Measurements from ENCODE around the gene RNGTT.
"Not testable (repeated sequence)": the region's sequence is repeated elsewhere in the genome, so short reads cannot be mapped to it uniquely, and the experiment has no call there.

The RNGTT gene

GRCh38 chr6:88908598-88909548 is 54.5 kb downstream of the RNGTT start:
- DNase-seq = no peak

DNA sequence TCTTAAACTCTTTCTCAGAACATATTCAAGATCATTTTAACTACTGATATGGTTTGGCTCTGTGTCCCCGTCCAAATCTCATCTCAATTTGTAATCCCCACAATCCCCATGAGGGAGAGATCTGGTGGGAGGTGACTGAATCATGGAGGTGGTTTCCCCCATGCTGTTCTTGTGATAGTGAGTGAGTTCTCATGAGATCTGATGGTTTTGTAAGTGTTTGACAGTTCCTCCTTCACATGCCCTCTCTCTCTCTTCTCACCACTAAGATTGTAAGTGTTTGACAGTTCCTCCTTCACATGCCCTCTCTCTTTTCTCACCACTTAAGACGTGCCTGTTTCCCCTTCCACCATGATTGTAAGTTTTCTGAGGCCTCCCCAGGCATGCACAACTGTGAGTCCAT is 56.3 kb downstream of the RNGTT start:
- not testable (repeated sequence) for DNase-seq

DNA sequence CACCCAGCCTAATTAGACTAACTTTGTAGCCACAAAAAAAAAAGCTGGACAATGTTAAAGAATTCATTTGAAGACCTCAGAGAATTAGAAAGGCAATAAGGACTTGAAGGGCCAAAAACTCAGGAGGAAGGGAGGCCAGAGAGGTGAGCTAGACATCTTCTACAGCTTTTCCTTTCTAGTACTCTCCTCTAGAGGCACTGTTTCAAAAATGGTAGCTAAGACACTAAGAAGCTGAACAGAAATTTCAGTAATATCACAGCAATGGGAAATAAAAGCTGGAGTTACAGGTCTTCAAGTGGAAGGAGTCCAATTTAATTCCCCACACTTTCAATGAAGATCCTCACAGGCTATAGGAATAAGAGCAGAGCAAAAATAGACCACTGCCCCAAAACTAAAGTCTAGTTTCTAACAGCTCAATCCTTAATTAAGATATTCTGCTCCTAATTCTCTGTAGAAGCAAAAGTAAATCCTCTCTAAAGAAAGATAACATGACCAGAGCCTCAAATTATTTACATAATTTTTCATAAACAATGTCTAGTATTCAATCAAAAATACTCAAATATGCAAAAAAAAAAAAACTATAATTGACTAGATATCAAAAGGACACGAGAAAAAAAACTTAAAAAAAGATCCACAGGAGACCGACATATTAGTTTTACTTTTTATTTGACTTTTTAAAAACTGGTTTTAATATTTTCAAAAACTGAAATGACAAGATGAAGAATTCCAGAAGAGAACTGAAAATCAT is 63.7 kb downstream of the RNGTT start:
- DNase-seq = no peak

GRCh38 chr6:88895911-88896310 is 67.5 kb downstream of the RNGTT start:
- DNase-seq = no peak

- DNase-seq = no peak
Measured at GRCh38 chr6:88890860-88891845, 72.3 kb downstream of the RNGTT start.

GRCh38 chr6:88890394-88890793 is 73.0 kb downstream of the RNGTT start:
- DNase-seq = no peak

DNA sequence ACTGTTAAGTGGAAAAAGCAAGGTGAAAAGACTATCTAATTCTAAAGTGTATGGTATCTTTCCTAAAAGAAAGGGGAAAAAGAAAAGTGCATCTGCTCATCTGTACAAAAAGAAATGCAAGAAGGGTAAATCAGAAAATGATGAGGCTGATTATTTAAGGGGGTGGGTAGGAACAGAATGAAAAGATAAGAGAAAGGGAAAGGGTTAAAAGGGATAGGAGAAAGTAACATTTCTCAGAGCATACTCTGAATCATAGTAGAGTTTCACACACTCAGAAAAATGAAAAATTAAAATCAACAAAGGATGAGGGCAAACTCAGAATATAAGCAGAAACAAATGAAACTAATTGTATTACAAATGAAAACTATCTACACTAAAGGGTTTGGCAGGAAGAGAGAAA is 79.1 kb downstream of the RNGTT start:
- no peak for DNase-seq

DNA sequence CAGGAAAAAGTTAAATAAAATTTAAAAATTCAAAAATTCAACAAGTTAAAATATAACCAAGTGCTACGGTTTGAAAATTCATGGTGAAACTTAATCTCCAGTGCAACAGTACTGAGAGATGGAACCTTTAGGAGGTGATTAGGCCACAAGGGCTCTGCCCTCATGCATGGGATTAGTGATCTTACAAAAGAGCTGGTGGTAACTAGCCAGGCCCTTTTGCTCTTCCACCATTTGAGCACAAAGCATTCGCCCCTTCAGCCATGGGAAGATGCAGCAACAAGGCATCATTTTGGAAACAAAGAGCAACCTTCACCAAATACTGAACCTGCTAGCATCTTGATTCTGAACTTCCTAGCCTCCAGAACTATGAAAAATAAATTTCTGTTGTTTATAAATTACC is 80.9 kb downstream of the RNGTT start:
- DNase-seq = no peak

GRCh38 chr6:88881451-88881850 is 82.0 kb downstream of the RNGTT start:
- DNase-seq = no peak

GRCh38 chr6:88880021-88880420 is 83.4 kb downstream of the RNGTT start:
- DNase-seq = no peak

DNA sequence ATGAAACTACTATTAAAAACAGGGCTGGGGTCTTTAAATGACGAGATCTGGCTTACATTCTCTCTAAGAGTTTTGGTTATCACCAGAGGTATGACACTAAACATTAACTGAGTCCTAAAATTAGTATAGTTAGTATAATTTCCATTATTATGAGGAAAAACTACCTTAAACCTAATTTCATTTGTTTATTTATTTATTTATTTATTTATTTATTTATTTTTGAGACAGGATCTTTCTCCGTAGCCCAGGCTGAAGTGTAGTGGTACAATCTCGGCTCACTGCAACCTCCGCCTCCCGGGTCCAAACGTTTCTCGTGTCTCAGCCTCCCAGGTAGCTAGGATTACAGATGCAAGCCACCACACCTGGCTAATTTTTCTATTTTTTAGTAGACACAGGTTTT is 85.5 kb downstream of the RNGTT start:
- DNase-seq = no peak

DNA sequence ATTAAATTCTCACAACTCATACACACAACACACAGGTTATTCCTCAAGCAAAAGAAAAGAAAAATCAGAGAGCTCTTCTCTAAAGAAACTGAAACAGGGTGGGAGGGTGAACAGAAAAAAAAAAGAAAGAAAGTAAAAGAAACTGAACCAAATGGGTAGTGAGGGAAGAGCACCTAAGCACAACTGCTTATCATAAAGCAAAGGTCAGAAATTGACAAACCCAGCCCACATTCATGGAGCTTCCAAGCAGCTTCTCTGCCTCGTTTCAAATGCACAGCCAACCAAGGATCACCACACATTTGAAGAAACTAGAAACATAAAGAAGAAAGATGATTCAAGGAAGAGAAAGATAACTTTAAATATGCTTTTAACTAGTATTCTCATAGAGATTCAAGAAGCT is 90.5 kb downstream of the RNGTT start:
- no peak for DNase-seq

- DNase-seq = no peak
Measured at GRCh38 chr6:88871498-88871897, 91.9 kb downstream of the RNGTT start.

GRCh38 chr6:88870717-88871330 is 92.6 kb downstream of the RNGTT start:
- peak; percentile 18 to 48 for DNase-seq

GRCh38 chr6:88869263-88870020 is 94.0 kb downstream of the RNGTT start:
- DNase-seq = no peak

DNA sequence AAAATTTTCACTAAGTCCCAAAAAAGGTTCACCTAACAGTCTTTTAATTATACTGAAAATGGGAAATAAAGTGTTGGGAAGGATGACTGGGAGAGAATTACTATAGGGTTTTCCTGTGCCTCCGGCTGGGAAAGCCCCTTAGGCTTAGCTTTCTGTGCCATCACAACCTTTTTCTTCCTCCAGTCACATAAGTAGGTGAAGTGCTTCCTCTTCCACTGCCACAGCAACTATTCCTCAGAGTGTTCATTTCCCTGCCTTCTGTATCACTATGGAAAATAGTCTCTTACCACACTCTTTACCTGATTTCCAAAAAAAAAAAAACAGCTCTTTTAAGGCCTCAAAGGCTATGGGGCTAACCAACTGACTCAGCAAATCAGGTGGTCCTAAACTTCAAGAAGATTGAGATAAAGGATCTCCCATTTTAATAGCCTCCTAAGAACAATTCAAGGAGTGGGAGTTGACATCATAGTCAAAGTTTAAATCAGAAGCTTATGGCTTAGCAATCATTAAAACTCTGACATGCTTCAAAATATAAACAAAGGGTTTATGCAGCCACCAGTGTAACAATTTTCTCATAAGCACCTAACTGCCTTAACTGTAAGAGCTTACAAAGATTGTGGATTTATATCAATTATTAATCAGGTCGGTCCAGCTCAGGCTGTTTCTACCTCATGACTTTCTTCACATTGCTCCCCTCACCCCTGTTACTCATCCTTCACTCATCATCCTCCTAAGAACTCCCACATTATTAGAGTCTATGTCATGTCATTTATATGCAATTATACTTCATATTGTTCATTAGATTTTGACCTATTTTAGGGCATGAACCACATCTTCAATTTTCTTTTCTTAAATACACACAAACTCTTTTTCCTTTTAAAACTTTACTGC is 95.3 kb downstream of the RNGTT start:
- DNase-seq = no peak

DNA sequence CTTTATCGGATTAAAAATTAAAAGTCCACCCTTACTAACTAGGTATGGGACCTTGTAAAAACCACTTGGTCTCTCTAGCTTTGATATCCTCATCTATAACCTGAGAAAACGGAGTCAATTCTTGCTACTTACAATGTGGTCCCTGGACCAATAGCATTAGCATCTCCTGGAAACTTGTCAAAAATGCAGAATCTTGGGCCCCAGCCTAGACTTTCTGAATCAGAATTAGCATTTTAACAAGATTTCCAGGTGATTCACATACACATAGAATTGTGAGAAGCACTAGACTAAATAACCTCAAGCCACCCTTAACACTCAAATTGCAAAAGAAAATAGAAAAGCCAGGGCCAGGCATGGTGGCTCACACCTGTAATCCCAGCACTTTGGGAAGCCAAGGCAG is 96.6 kb downstream of the RNGTT start:
- no peak for DNase-seq

GRCh38 chr6:88865275-88865674 is 98.1 kb downstream of the RNGTT start:
- DNase-seq = no peak

GRCh38 chr6:88864359-88865054 is 98.9 kb downstream of the RNGTT start:
- no peak for DNase-seq

DNA sequence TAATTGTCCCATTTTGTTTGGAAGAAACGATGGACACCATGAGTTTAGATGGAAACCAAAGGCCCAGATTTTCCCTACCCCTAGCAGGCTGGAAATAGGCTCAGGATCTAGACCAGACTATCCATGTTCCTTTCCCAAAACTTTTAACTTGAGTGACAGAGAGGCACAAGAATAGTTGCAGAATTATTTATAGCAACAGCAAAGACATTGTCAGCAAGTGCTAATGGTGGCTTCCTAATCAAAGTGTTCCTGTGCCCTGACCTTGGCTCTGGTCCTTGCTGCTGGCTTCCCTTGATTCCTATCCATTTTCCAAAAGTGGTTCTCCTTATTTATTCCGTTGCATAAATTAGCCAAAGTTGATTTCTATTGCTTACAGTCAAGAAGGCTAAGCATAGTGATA is 103.1 kb downstream of the RNGTT start:
- DNase-seq = no peak

Data from activated CD4-positive, alpha-beta T cell treated with anti-CD3 and anti-CD28 coated beads for 4 hours (primary cell).